CD14-positive monocyte (primary cell): ENCODE results near the gene KRT79. TPM values are rescaled to one million over a fixed set of nuclear protein-coding genes. Genes with fewer than 3 reads are reported as not detected.

Experiments used
- DNase-seq, 3 donors: peaks; one replicate each; pipeline ENCODE4 v3.0.0-alpha.2; 2011 to 2022
- H2AFZ ChIP-seq: 2 replicates; pipeline ENCODE4 v1.6.0; 2012; ENCODE audit warnings: mild to moderate bottlenecking, low read depth, low read length, inconsistent platforms; ENCODE audit not compliant: insufficient read depth, poor library complexity, severe bottlenecking
- H3K27ac ChIP-seq, 2 donors: 1 replicate in 1 of 2; 2 replicates in 1 of 2; pipeline ENCODE4 v1.5.1; 2012 to 2013; ENCODE audit warnings: low read length in 2 of 2, control low read depth in 1 of 2, inconsistent platforms in 1 of 2, low read depth in 1 of 2, mild to moderate bottlenecking in 1 of 2
- H3K27me3 ChIP-seq, 2 donors: one replicate each; pipeline versions ENCODE4 v1.6.0 to v1.6.1; 2011 to 2013; ENCODE audit warnings: low read length in 2 of 2; ENCODE audit not compliant: control insufficient read depth in 2 of 2, insufficient read depth in 2 of 2
- H3K36me3 ChIP-seq, 2 donors: replicated peaks in 1 of 2; 1 replicate in 1 of 2; 2 replicates in 1 of 2; pipeline versions ENCODE4 v1.5.1 to v1.6.1; 2012 to 2013; ENCODE audit warnings: low read length in 2 of 2, control low read depth in 1 of 2, inconsistent platforms in 1 of 2, mild to moderate bottlenecking in 1 of 2; ENCODE audit not compliant: insufficient read depth in 2 of 2, control insufficient read depth in 1 of 2
- H3K4me1 ChIP-seq, 2 donors: 1 replicate in 1 of 2; 2 replicates in 1 of 2; pipeline versions ENCODE4 v1.5.1 to v1.6.1; 2012 to 2013; ENCODE audit warnings: low read length in 2 of 2, control low read depth in 1 of 2, inconsistent platforms in 1 of 2, mild to moderate bottlenecking in 1 of 2, moderate library complexity in 1 of 2; ENCODE audit not compliant: insufficient read depth in 2 of 2, control insufficient read depth in 1 of 2
- H3K4me2 ChIP-seq: replicated peaks from 2 replicates; pipeline ENCODE3; 2012; ENCODE audit warnings: low read length, moderate library complexity, mild to moderate bottlenecking; ENCODE audit not compliant: poor library complexity, severe bottlenecking; ENCODE audit errors: extremely low read depth
- H3K4me3 ChIP-seq, 3 experiments: fragments of 200-600 bp in 1 of 3; sonication (generic) in 1 of 3; replicated peaks in 1 of 3; 1 replicate in 2 of 3; 2 replicates in 1 of 3; pipeline ENCODE4 v1.5.1; 2011 to 2013; ENCODE audit warnings: low read length in 3 of 3, mild to moderate bottlenecking in 3 of 3, control low read depth in 2 of 3, low read depth in 2 of 3, inconsistent platforms in 1 of 3, moderate library complexity in 1 of 3
- H3K79me2 ChIP-seq: 2 replicates; pipeline ENCODE4 v1.6.0; 2012; ENCODE audit warnings: mild to moderate bottlenecking, control low read depth, inconsistent platforms, low read length, moderate library complexity; ENCODE audit not compliant: insufficient read depth
- H3K9ac ChIP-seq: 2 replicates; pipeline ENCODE4 v1.6.0; 2017; ENCODE audit warnings: low read length, mild to moderate bottlenecking; ENCODE audit not compliant: insufficient read depth, poor library complexity, severe bottlenecking
- H3K9me3 ChIP-seq, 2 donors: replicated peaks in 1 of 2; 1 replicate in 1 of 2; 2 replicates in 1 of 2; pipeline versions ENCODE4 v1.5.1 to v1.6.1; 2012 to 2013; ENCODE audit warnings: low read length in 2 of 2, control low read depth in 1 of 2; ENCODE audit not compliant: control insufficient read depth in 1 of 2, insufficient read depth in 1 of 2
- H4K20me1 ChIP-seq: 2 replicates; pipeline ENCODE4 v1.6.0; 2012; ENCODE audit warnings: mild to moderate bottlenecking, low read length, control low read depth, moderate library complexity; ENCODE audit not compliant: insufficient read depth
- H3K27ac Mint-ChIP-seq, 7 donors: one replicate each; pipeline ENCODE4 v1.8.0; 2020; ENCODE audit warnings: mild to moderate bottlenecking in 7 of 7, mixed read lengths in 7 of 7, moderate library complexity in 6 of 7, inconsistent platforms in 2 of 7
- H3K27me3 Mint-ChIP-seq, 3 donors: one replicate each; pipeline ENCODE4 v1.8.0; 2021 to 2022; ENCODE audit warnings: low read depth in 3 of 3, mild to moderate bottlenecking in 3 of 3, mixed read lengths in 3 of 3, moderate library complexity in 3 of 3, inconsistent platforms in 1 of 3
- H3K36me3 Mint-ChIP-seq, 2 donors: one replicate each; pipeline ENCODE4 v1.8.0; 2020; ENCODE audit warnings: mixed read lengths in 2 of 2, inconsistent platforms in 1 of 2, mild to moderate bottlenecking in 1 of 2
- H3K4me1 Mint-ChIP-seq: one replicate; pipeline ENCODE4 v1.8.0; 2020; ENCODE audit warnings: mild to moderate bottlenecking, mixed read lengths
- H3K4me3 Mint-ChIP-seq, 2 donors: one replicate each; pipeline ENCODE4 v1.8.0; 2020; ENCODE audit warnings: mild to moderate bottlenecking in 2 of 2, mixed read lengths in 2 of 2, moderate library complexity in 1 of 2
- H3K9me3 Mint-ChIP-seq, 7 donors: one replicate each; pipeline ENCODE4 v1.8.0; 2020 to 2022; ENCODE audit warnings: mixed read lengths in 7 of 7, mild to moderate bottlenecking in 6 of 7, moderate library complexity in 6 of 7, inconsistent platforms in 2 of 7
- CTCF ChIP-seq: fragments of 200-600 bp; IDR thresholded peaks from one replicate; pipeline ENCODE4 v1.8.0; 2022; ENCODE audit warnings: antibody characterized with exemption, mild to moderate bottlenecking
- WGBS: methylation state at CpG from one replicate; pipeline ENCODE4 v1.1.5; 2013; ENCODE audit warnings: missing lambda C conversion rate; ENCODE audit not compliant: insufficient coverage; 5-methylcytosine and 5-hydroxymethylcytosine counted together
- intact Hi-C, 2 donors: fragments of 100-400 bp; cut with micrococcal nuclease; formaldehyde crosslinking; loops; one replicate each; pipeline versions ENCODE4 v1.15.0 to v1.15.1; 2023
- polyA plus RNA-seq, 3 donors: library from polyadenylated mRNA; depleted of rRNA in 1 of 3; unstranded in 2 of 3; stranded (reverse) in 1 of 3; fragments of 300-500 nt in 2 of 3; fragments of >200 nt in 1 of 3; fragmentation: Illumina TruSeq in 2 of 3; gene quantifications; 1 replicate in 2 of 3; 2 replicates in 1 of 3; pipeline ENCODE4 v1.2.3, GENCODE V29; 2012 to 2021

The KRT79 gene
- polyA plus RNA-seq, 3 donors = not detected

GRCh38 chr12:52802442-52802841 is 31.7 kb downstream of the KRT79 start:
- Histone ChIP-seq H3K27ac (no peak overlapping the region), H3K36me3 (no peaks in the 10 kb centered on the region), H3K9ac (no peak overlapping the region), H3K27me3 (no peaks in the 10 kb centered on the region), H3K4me3 (no peak overlapping the region), H3K79me2 (no peaks in the 10 kb centered on the region), H2AFZ (no peak overlapping the region), H4K20me1 (no peaks in the 10 kb centered on the region), H3K4me1 (no peaks in the 10 kb centered on the region), H3K9me3 (no peaks in the 10 kb centered on the region), H3K4me2 (no peak overlapping the region)
- H3K4me3 Mint-ChIP-seq = no peak overlapping the region
- H3K36me3 Mint-ChIP-seq = no peaks in the 10 kb centered on the region
- 71% methylated on average over 5 of the region's 6 CpGs for WGBS
- H3K27ac Mint-ChIP-seq = no peak overlapping the region
- no peak for DNase-seq
- no peaks in the 10 kb centered on the region for H3K4me1 Mint-ChIP-seq
- intact Hi-C loops = no loop called here
- H3K9me3 Mint-ChIP-seq = peaks cover 0 to 2% (median 0%) of the 10 kb centered on the region in 7 donors
- TF ChIP-seq CTCF = no peak
- peaks cover 5 to 9% (median 7%) of the 10 kb centered on the region in 3 donors for H3K27me3 Mint-ChIP-seq

GRCh38 chr12:52801773-52802172 is 32.3 kb downstream of the KRT79 start:
- intact Hi-C loops = no loop called here
- H3K27me3 Mint-ChIP-seq = peaks cover 5 to 9% (median 7%) of the 10 kb centered on the region in 3 donors
- H4K20me1 ChIP-seq = no peaks in the 10 kb centered on the region
- no peak overlapping the region for H3K27ac Mint-ChIP-seq
- no peaks in the 10 kb centered on the region for H3K79me2 ChIP-seq
- H3K4me1 ChIP-seq = no peaks in the 10 kb centered on the region
- H3K36me3 ChIP-seq = no peaks in the 10 kb centered on the region
- WGBS = 100% methylated on average over 2 of the region's 3 CpGs
- no peak overlapping the region for H3K9ac ChIP-seq
- no peaks in the 10 kb centered on the region for H3K27me3 ChIP-seq
- no peak for DNase-seq
- no peak overlapping the region for H3K4me3 Mint-ChIP-seq
- no peak overlapping the region for H2AFZ ChIP-seq
- H3K9me3 ChIP-seq = no peaks in the 10 kb centered on the region
- H3K9me3 Mint-ChIP-seq = peaks cover 0 to 2% (median 0%) of the 10 kb centered on the region in 7 donors
- no peak for TF ChIP-seq CTCF
- no peaks in the 10 kb centered on the region for H3K36me3 Mint-ChIP-seq
- H3K4me2 ChIP-seq = no peak overlapping the region
- H3K4me1 Mint-ChIP-seq = no peaks in the 10 kb centered on the region
- no peak overlapping the region for H3K27ac ChIP-seq
- no peak overlapping the region for H3K4me3 ChIP-seq
